GM12878 (cell line): ENCODE measurements around the gene KLHL35. TPM values are rescaled to one million over a fixed set of nuclear protein-coding genes. Genes with fewer than 3 reads are reported as not detected.
A peak's percentile ranks its signal among the peaks of the same experiment; 100 is the strongest.

Experiments
- ATAC-seq: fragments of 200-7000 bp; cut with Tn5 transposase; 3 replicates; pipeline ENCODE4 v1.9.1; 2020; ENCODE audit warnings: mild to moderate bottlenecking, moderate library complexity
- BruUV-seq: library from RNA; stranded (reverse); fragments of 400-500 nt; replicated peaks from 2 replicates; lab custom pipeline; 2021; lab: Mats Ljungman, UMichigan
- CTCF ChIA-PET: fragments of 300-600 bp; sonication (Branson Sonifier 250); formaldehyde crosslinking; extraction: SDS; loops from one replicate; lab custom pipeline; 2021; ENCODE audit warnings: inconsistent platforms; lab: Yijun Ruan, JAX
- POLR2A ChIA-PET: fragments of 350-600 bp; formaldehyde crosslinking; extraction: SDS; loops from one replicate; lab custom pipeline; 2021; ENCODE audit warnings: inconsistent platforms; lab: Charles Lee
- RAD21 ChIA-PET: fragments of 300-600 bp; sonication (Branson Sonifier 250); formaldehyde crosslinking; loops from one replicate; lab custom pipeline; 2023; ENCODE audit warnings: antibody characterized with exemption; ENCODE audit not compliant: unreplicated experiment; lab: Charles Lee
- SMC1A ChIA-PET: fragments of 300-600 bp; sonication (Branson Sonifier 250); formaldehyde crosslinking; loops from one replicate; lab custom pipeline; 2023; ENCODE audit not compliant: unreplicated experiment, uncharacterized antibody; lab: Charles Lee
- DNase-seq: peaks from one replicate; pipeline ENCODE4 v3.0.0-alpha.2; 2011; ENCODE audit warnings: low read depth, low spot score
- FAIRE-seq: peaks from 3 replicates; lab custom pipeline; 2011; peaks lifted over from hg19 to GRCh38; lab: Jason Lieb, UNC
- H2AFZ ChIP-seq: 2 replicates; pipeline ENCODE4 v1.6.0; 2011; ENCODE audit warnings: low read depth, low read length, control low read depth; ENCODE audit not compliant: control insufficient read depth
- H3K27ac ChIP-seq: 2 replicates; pipeline ENCODE4 v1.5.1; 2011; ENCODE audit warnings: control low read depth; ENCODE audit not compliant: control insufficient read depth, insufficient read depth
- H3K27me3 ChIP-seq, 2 experiments: replicated peaks in 1 of 2; 2 replicates each; pipeline versions ENCODE4 v1.6.0 to v1.6.1; 2011; ENCODE audit warnings: low read length in 1 of 2; ENCODE audit not compliant: control insufficient read depth in 2 of 2, insufficient read depth in 2 of 2
- H3K36me3 ChIP-seq, 2 experiments: 2 replicates each; pipeline ENCODE4 v1.5.1; 2011; ENCODE audit warnings: low read length in 1 of 2; ENCODE audit not compliant: control insufficient read depth in 2 of 2, insufficient read depth in 2 of 2
- H3K4me1 ChIP-seq: 2 replicates; pipeline ENCODE4 v1.6.1; 2011; ENCODE audit warnings: mild to moderate bottlenecking, low read length, moderate library complexity, mixed read lengths; ENCODE audit not compliant: control insufficient read depth, insufficient read depth
- H3K4me2 ChIP-seq: 2 replicates; pipeline ENCODE4 v1.6.0; 2011; ENCODE audit warnings: control low read depth; ENCODE audit not compliant: control insufficient read depth, insufficient read depth
- H3K4me3 ChIP-seq: fragments of 200-600 bp; sonication (generic); 2 replicates; pipeline ENCODE4 v1.5.1; 2016
- H3K79me2 ChIP-seq: 2 replicates; pipeline ENCODE4 v1.6.0; 2011; ENCODE audit warnings: low read length; ENCODE audit not compliant: control insufficient read depth, insufficient read depth
- H3K9ac ChIP-seq: 2 replicates; pipeline ENCODE4 v1.8.0; 2011; ENCODE audit warnings: low read length, control low read depth, mixed read lengths; ENCODE audit not compliant: control insufficient read depth, insufficient read depth
- H3K9me3 ChIP-seq: replicated peaks from 3 replicates; pipeline ENCODE4 v1.5.1; 2011; ENCODE audit warnings: mild to moderate bottlenecking, low read length; ENCODE audit not compliant: control insufficient read depth, insufficient read depth
- H4K20me1 ChIP-seq: 2 replicates; pipeline ENCODE4 v1.6.0; 2011; ENCODE audit not compliant: control insufficient read depth, insufficient read depth
- BHLHE40 ChIP-seq, 2 experiments: fragments of 450-650 bp in 1 of 2; IDR thresholded peaks; 2 replicates each; pipeline ENCODE4 v1.6.1; 2011 to 2017; ENCODE audit warnings: low read depth in 2 of 2, borderline replicate concordance in 1 of 2, improper control_type of control experiment in 1 of 2, low read length in 1 of 2, mild to moderate bottlenecking in 1 of 2
- CBX3 ChIP-seq: fragments of 200-600 bp; sonication (generic); IDR thresholded peaks from 2 replicates; pipeline ENCODE4 v1.6.1; 2016; ENCODE audit warnings: low read depth, borderline replicate concordance
- EZH2 ChIP-seq: IDR thresholded peaks from 2 replicates; pipeline ENCODE4 v1.6.1; 2012; ENCODE audit warnings: low read depth, mild to moderate bottlenecking, control low read depth, inconsistent platforms, low read length, borderline replicate concordance; ENCODE audit not compliant: control insufficient read depth
- IKZF1 ChIP-seq: fragments of 450-650 bp; conservative IDR thresholded peaks from 2 replicates; pipeline ENCODE4 v1.6.1; 2017; ENCODE audit warnings: antibody characterized with exemption, mild to moderate bottlenecking
- MXI1 ChIP-seq: fragments of 150-350 bp; IDR thresholded peaks from 2 replicates; pipeline ENCODE4 v1.6.1; 2011; ENCODE audit warnings: low read depth, mild to moderate bottlenecking, inconsistent platforms, low read length, improper control_type of control experiment
- SPI1 ChIP-seq: IDR thresholded peaks from 2 replicates; pipeline ENCODE4 v1.6.1; 2011; ENCODE audit warnings: low read depth, mild to moderate bottlenecking, low read length, moderate library complexity, borderline replicate concordance; ENCODE audit not compliant: insufficient read depth
- ZNF24 ChIP-seq: fragments of 450-650 bp; IDR thresholded peaks from 2 replicates; pipeline ENCODE4 v1.6.1; 2017; ENCODE audit warnings: antibody characterized with exemption, mild to moderate bottlenecking
- WGBS: methylation state at CpG from one replicate; pipeline ENCODE4 v1.1.6; 2016; ENCODE audit warnings: low lambda C conversion rate; ENCODE audit not compliant: insufficient replicate concordance, insufficient coverage; ENCODE audit errors: missing lambda C conversion rate; 5-methylcytosine and 5-hydroxymethylcytosine counted together
- in situ Hi-C: fragments of 300-500 bp; cut with MboI; formaldehyde crosslinking; loops from 9 replicates; pipeline ENCODE4 v1.14.3; 2018; ENCODE audit warnings: mixed read lengths
- intact Hi-C: fragments of 100-400 bp; cut with micrococcal nuclease; formaldehyde crosslinking; loops from one replicate; pipeline ENCODE4 v1.14.2; 2022; ENCODE audit not compliant: unreplicated experiment
- polyA plus RNA-seq, 11 experiments: library from polyadenylated mRNA; depleted of rRNA in 4 of 11; unstranded in 6 of 11; stranded (reverse) in 5 of 11; fragments of >200 nt; fragmentation: Nextera tagmentation in 4 of 11; fragmentation: Illumina TruSeq in 1 of 11; extraction: Ambion mirVana in 4 of 11; extraction: Trizol in 1 of 11; gene quantifications; 1 replicate in 1 of 11; 2 replicates in 10 of 11; pipeline versions ENCODE4 v1.2.1 to v1.2.3, GENCODE V29; 2011 to 2016; ENCODE audit warnings: inconsistent platforms in 2 of 11, missing spikeins in 2 of 11, low read depth in 1 of 11
- total RNA-seq, 4 experiments: library from RNA; depleted of rRNA in 3 of 4; stranded (reverse); fragments of >200 nt in 3 of 4; fragmentation: Illumina TruSeq in 1 of 4; extraction: Trizol in 1 of 4; gene quantifications; 2 replicates each; pipeline versions ENCODE4 v1.2.1 to v1.2.3, GENCODE V29; 2013 to 2021
- TF ChIP-seq, protein P1 (sequence below): IDR thresholded peaks from 2 replicates; pipeline ENCODE4 v1.6.1; 2012; ENCODE audit warnings: mild to moderate bottlenecking, low read depth, low read length
- TF ChIP-seq, protein P2 (sequence below): IDR thresholded peaks from 2 replicates; pipeline ENCODE4 v1.6.1; 2012; ENCODE audit warnings: low read depth, low read length, improper control_type of control experiment

Gene KLHL35
- total and polyA plus RNA-seq, 10 of the 15 experiments (the other 5 are each of a cell fraction or from before 2014, with no cell fraction given), result 0.04 to 0.34 (median 0.13) TPM; not detected in 1

DNA sequence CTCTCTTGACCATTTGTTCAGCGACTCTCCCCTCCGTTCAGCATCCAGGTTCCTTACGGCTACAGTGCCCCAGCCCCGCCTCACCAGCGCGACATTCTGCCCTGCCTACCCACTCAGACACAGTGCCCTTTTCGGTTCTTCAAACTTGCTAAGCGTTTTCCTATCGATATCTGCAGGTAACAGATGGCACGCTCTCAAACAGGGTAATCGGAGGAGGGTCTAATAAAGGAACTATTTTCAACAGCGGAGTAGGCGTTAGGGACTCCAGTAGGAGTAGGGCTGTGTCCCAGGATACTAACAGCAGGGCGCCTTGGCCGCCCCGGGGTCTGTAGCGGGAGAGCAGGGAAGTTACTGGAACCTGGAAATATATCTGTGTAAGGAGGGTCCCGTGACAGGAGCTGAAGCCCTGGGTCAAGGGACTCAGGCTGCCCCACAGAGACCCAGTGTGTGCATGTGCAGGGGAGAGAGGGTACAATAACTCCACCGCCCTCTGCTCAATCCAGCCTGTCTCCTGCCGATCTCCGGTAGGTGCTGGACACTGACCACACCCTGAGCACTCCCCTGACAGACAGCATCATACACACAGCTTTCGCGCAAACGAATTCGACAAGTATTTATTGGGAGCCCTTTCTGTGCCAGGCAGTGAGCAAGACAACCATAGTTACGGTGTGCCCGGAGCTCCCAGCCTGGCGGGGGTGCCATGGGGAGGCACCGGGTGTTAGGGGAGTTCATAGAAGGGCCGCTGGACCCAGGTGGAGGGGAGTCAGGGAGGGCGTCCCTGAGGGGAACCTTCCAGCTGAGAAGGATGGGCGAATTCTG, 2.1 kb downstream of the KLHL35 start:
- peak overlapping the region; percentile 83 for H3K4me2 ChIP-seq
- H3K27me3 ChIP-seq, result peaks cover 4 to 14% of the 10 kb centered on the region in 2 experiments
- WGBS, result 42% methylated on average over 32 of the region's 32 CpGs
- in situ Hi-C loops, result no loop called here
- no TSS peak for BruUV-seq
- no peaks in the 10 kb centered on the region for H3K4me1 ChIP-seq
- H3K79me2 ChIP-seq, result no peaks in the 10 kb centered on the region
- FAIRE-seq, result no peak
- ChIA-PET CTCF (interaction anchor here (1.8 kb wide), 1 partner anchor 15 kb away, joined by 4 read pairs; no protein-coding TSS in a partner anchor), SMC1A (interaction anchor here (1.8 kb wide), 1 partner anchor 14 kb away, joined by 7 read pairs; no protein-coding TSS in a partner anchor), RAD21 (no interaction called here), POLR2A (no interaction called here)
- TF ChIP-seq EZH2 (0 out of 2 replicates have a peak, but pooled peaks have one; percentile 51), ZNF24 (no peak)
- no peaks in the 10 kb centered on the region; the same call in 1 of the 2 replicates for H4K20me1 ChIP-seq
- no peak overlapping the region for H3K27ac ChIP-seq
- H3K9ac ChIP-seq, result no peak overlapping the region
- peaks cover 2% of the 10 kb centered on the region; the same call in 1 of the 3 replicates for H3K9me3 ChIP-seq
- no peak for DNase-seq
- no peak overlapping the region for H2AFZ ChIP-seq
- no peaks in the 10 kb centered on the region for H3K36me3 ChIP-seq
- H3K4me3 ChIP-seq, result no peak overlapping the region; the same call in 1 of the 2 replicates
- intact Hi-C loops, result no loop called here
- no peak for ATAC-seq

DNA sequence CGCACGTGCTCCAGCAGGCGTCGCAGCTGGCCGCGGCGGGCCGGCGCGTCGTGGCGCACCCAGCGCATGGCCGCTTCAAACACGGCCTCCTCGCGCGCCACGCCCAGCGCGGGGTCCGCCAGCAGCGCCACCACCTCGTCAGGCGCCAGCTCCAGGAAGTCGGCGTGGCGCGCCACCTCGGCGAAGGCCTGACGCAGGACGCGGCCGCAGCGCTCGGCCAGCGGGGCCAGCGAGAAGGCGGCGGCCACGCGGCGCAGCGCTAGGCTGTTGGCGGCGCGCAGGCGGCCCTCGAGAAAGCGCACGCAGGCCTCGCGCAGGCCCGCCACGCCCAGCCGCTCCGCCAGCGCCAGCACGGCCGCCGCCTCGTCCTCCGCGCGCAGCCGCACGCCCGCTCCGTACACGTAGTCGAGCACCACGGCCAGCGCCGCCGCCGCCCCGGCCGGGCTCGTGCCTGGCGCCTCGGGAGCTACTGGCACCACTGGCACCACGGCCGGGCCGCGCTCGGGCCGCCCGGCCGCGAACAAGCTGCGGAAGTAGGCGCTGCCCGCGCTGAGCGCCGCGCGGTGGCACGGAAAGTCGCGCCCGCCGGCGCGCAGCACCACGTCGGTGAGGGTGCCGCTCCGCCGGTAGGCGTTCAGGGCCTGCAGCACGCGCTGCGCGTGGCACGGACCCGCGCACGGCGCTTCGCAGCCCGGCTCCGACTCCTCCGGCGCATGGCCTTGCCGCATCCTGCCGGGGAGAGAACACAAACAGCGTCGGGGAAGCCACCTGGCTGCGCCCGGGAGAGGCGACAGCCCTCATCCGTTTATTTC, 2.9 kb downstream of the KLHL35 start:
- 4% methylated on average over 125 of the region's 134 CpGs for WGBS
- Histone ChIP-seq H4K20me1 (no peaks in the 10 kb centered on the region; the same call in 1 of the 2 replicates), H3K27ac (no peak overlapping the region), H3K79me2 (no peaks in the 10 kb centered on the region), H3K27me3 (peaks cover 4 to 14% of the 10 kb centered on the region in 2 experiments), H3K4me2 (peak overlapping the region; percentile 83), H3K4me1 (no peaks in the 10 kb centered on the region), H3K9me3 (peaks cover 2% of the 10 kb centered on the region; the same call in 1 of the 3 replicates), H3K36me3 (no peaks in the 10 kb centered on the region; a peak in 1 of 4 replicates), H3K4me3 (no peak overlapping the region; the same call in 1 of the 2 replicates), H3K9ac (no peak overlapping the region), H2AFZ (peak overlapping the region; percentile 50)
- intact Hi-C loops, result no loop called here
- ChIA-PET RAD21 (no interaction called here), POLR2A (no interaction called here), SMC1A (no interaction called here), CTCF (no interaction called here)
- no peak for DNase-seq
- no peak for FAIRE-seq
- no peak for ATAC-seq
- in situ Hi-C loops, result no loop called here
- BruUV-seq, result no TSS peak
- TF ChIP-seq MXI1 (no peak), IKZF1 (0 out of 2 replicates have a peak, but pooled peaks have one; percentile 22), SPI1 (no peak), CBX3 (no peak), BHLHE40 (IDR thresholded peaks at IDR 0.05; ENCODE audit: borderline replicate concordance in 1 of 2, low read depth in 2 of 2, low read length in 1 of 2) (peak in 1 of 2 experiments; percentile 43; a peak in 2 of 4 replicates)
- TF ChIP-seq, protein P1, sequence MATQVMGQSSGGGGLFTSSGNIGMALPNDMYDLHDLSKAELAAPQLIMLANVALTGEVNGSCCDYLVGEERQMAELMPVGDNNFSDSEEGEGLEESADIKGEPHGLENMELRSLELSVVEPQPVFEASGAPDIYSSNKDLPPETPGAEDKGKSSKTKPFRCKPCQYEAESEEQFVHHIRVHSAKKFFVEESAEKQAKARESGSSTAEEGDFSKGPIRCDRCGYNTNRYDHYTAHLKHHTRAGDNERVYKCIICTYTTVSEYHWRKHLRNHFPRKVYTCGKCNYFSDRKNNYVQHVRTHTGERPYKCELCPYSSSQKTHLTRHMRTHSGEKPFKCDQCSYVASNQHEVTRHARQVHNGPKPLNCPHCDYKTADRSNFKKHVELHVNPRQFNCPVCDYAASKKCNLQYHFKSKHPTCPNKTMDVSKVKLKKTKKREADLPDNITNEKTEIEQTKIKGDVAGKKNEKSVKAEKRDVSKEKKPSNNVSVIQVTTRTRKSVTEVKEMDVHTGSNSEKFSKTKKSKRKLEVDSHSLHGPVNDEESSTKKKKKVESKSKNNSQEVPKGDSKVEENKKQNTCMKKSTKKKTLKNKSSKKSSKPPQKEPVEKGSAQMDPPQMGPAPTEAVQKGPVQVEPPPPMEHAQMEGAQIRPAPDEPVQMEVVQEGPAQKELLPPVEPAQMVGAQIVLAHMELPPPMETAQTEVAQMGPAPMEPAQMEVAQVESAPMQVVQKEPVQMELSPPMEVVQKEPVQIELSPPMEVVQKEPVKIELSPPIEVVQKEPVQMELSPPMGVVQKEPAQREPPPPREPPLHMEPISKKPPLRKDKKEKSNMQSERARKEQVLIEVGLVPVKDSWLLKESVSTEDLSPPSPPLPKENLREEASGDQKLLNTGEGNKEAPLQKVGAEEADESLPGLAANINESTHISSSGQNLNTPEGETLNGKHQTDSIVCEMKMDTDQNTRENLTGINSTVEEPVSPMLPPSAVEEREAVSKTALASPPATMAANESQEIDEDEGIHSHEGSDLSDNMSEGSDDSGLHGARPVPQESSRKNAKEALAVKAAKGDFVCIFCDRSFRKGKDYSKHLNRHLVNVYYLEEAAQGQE, result peak; percentile 70
- TF ChIP-seq, protein P2, sequence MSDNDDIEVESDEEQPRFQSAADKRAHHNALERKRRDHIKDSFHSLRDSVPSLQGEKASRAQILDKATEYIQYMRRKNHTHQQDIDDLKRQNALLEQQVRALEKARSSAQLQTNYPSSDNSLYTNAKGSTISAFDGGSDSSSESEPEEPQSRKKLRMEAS, result peak; percentile 17; the same call in 1 of the 2 replicates
